ENCODE measurements around the gene CFAP46. TPM values are rescaled to one million over a fixed set of nuclear protein-coding genes. Genes with fewer than 3 reads are reported as not detected.

The CFAP46 gene
- total and polyA plus RNA-seq, 2 donors (not counting 1 experiment from before 2014, with no cell fraction given) = 0.07 TPM; not detected in 1

DNA sequence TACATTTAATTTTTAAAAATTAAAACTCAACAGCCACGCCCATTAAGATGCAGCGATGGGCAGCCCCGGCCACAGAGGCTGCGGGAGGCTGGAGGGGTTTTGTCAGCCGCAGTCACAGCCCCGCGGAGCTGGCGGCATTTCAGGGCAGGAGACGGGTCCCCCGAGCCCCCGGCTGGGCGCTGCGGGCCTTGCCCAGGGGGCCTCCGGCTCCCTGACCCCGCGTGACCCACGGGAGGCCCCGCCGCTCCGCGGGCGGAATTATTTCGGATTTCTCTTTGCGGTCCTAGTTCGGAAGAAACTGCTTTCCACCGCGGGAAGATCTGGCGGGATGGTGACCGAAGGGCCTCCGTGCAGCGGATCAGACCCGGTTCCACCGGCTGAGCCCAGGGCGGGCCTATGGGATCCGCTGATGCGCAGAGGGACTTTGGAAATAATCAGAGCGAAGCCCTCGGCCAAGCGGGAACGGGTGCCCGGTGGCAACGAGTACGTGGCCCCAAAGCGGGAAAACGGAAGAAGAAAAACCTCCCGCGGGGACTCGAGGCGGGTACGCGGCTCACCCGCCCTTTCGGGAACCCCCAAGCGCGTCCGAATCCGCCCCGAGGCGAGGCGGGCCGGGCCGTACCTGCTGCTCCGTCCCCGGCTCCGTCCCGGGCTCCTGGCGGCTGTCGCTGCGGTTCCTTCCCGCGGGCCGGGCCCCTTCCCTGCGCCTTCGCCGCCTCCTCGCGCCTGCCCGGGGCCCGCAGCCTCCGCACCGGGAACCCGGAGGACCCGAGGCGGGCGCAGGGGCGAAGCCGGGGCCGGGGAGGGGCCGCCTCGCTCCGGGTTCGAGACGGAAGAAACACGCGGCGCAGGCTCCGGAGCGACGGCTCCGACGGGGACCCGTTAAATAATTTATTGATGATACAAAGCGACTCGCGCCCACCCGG lies 158.2 kb downstream of the CFAP46 start:
- H3K36me3 ChIP-seq (replicated peaks in 1 of 2; ENCODE audit: control extremely low read depth in 1 of 2, control insufficient read depth in 1 of 2, extremely low read depth in 1 of 2, insufficient read depth in 2 of 2, low read length in 1 of 2) = peaks cover 0 to 7% of the 10 kb centered on the region in 2 experiments
- H3K4me3 ChIP-seq (ENCODE audit: control extremely low read depth in 1 of 5, extremely low read depth in 1 of 5, insufficient read depth in 1 of 5, low read depth in 2 of 5, low read length in 4 of 5) = no peak overlapping the region
- H3K9me3 Mint-ChIP-seq (ENCODE audit: insufficient read depth) = no peaks in the 10 kb centered on the region
- ATAC-seq (ENCODE audit: low read depth) = no peak
- H3K27me3 Mint-ChIP-seq = peaks cover 12% of the 10 kb centered on the region
- H3K27ac ChIP-seq (ENCODE audit: low read length in 2 of 2) = no peak overlapping the region
- H3K9me3 ChIP-seq (ENCODE audit: control extremely low read depth in 1 of 3, control insufficient read depth in 2 of 3, insufficient read depth in 1 of 3, low read length in 2 of 3) = peaks cover 0 to 30% (median 0%) of the 10 kb centered on the region in 3 donors
- peaks cover 0 to 25% (median 5%) of the 10 kb centered on the region in 4 experiments for H3K27me3 ChIP-seq (replicated peaks in 1 of 4; ENCODE audit: control extremely low read depth in 1 of 4, control insufficient read depth in 3 of 4, insufficient read depth in 4 of 4, low read length in 3 of 4)
- H2AFZ ChIP-seq (ENCODE audit: insufficient read depth, low read depth, low read length, poor library complexity, severe bottlenecking) = no peak overlapping the region
- peaks cover 3 to 25% of the 10 kb centered on the region in 2 donors for H3K4me1 ChIP-seq (ENCODE audit: control insufficient read depth in 2 of 2, insufficient read depth in 2 of 2, low read length in 2 of 2)
- no peaks in the 10 kb centered on the region for H3K79me2 ChIP-seq (ENCODE audit: control insufficient read depth, insufficient read depth, low read length)
- CTCF ChIA-PET = no interaction called here
- H3K4me1 Mint-ChIP-seq = peaks cover 9% of the 10 kb centered on the region
- H3K4me2 ChIP-seq (replicated peaks; ENCODE audit: low read depth, low read length, poor library complexity, severe bottlenecking) = peak overlapping the region; percentile 50
- WGBS (ENCODE audit: insufficient coverage) = 21% methylated on average over 105 of the region's 106 CpGs
- no peak for TF ChIP-seq EZH2 (IDR thresholded peaks at IDR 0.05; ENCODE audit: borderline replicate concordance, insufficient read depth, low read depth, low read length, poor library complexity, severe bottlenecking)
- TF ChIP-seq, protein P1, sequence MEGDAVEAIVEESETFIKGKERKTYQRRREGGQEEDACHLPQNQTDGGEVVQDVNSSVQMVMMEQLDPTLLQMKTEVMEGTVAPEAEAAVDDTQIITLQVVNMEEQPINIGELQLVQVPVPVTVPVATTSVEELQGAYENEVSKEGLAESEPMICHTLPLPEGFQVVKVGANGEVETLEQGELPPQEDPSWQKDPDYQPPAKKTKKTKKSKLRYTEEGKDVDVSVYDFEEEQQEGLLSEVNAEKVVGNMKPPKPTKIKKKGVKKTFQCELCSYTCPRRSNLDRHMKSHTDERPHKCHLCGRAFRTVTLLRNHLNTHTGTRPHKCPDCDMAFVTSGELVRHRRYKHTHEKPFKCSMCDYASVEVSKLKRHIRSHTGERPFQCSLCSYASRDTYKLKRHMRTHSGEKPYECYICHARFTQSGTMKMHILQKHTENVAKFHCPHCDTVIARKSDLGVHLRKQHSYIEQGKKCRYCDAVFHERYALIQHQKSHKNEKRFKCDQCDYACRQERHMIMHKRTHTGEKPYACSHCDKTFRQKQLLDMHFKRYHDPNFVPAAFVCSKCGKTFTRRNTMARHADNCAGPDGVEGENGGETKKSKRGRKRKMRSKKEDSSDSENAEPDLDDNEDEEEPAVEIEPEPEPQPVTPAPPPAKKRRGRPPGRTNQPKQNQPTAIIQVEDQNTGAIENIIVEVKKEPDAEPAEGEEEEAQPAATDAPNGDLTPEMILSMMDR (IDR thresholded peaks at IDR 0.05) = no peak
- no peaks in the 10 kb centered on the region for H4K20me1 ChIP-seq (ENCODE audit: control insufficient read depth, insufficient read depth, low read length, poor library complexity, severe bottlenecking)
- POLR2A ChIA-PET = no interaction called here
- H3K9ac ChIP-seq (ENCODE audit: low read length) = no peak overlapping the region
- intact Hi-C loops (cut with micrococcal nuclease) = no loop called here
- no peak overlapping the region for H3K27ac Mint-ChIP-seq
- peak overlapping the region; percentile 54 for H3K4me3 Mint-ChIP-seq
- DNase-seq = peak; percentile 38
